ENCODE results near the gene PNPLA4.

The PNPLA4 gene

GRCh38 chrX:7852166-7852565 is 75.0 kb downstream of the PNPLA4 start:
- no peak for DNase-seq

Data from activated CD4-positive, alpha-beta T cell treated with anti-CD3 and anti-CD28 coated beads, Interleukin-2, amount 50 U/mL, for 4 hours (primary cell).